GM10248 (cell line): Measurements from ENCODE around the gene SF3B6.
"Not testable (repeated sequence)": the region's sequence is repeated elsewhere in the genome, so short reads cannot be mapped to it uniquely, and the experiment has no call there.

ENCODE experiments used
- CTCF ChIA-PET: fragments of 300-600 bp; sonication (Branson Sonifier 250); formaldehyde crosslinking; extraction: SDS; loops from one replicate; lab custom pipeline; 2021; ENCODE audit warnings: antibody characterized with exemption; lab: Yijun Ruan, JAX
- POLR2A ChIA-PET: fragments of 350-650 bp; sonication (Branson Sonifier 250); formaldehyde crosslinking; extraction: SDS; loops from one replicate; lab custom pipeline; 2020; ENCODE audit warnings: antibody characterized with exemption; lab: Yijun Ruan, JAX
- DNase-seq: peaks from one replicate; pipeline ENCODE4 v3.0.0; 2012; ENCODE audit errors: extremely low spot score
- CTCF ChIP-seq: IDR thresholded peaks from 2 replicates; pipeline ENCODE4 v1.5.1; 2012; ENCODE audit warnings: mild to moderate bottlenecking, low read depth; ENCODE audit errors: extremely low read depth, missing control alignments, control extremely low read depth

Gene SF3B6

GRCh38 chr2:24048769-24049484, 27.2 kb downstream of the SF3B6 start:
- no peak for TF ChIP-seq CTCF
- CTCF ChIA-PET, result interaction anchor here (0.9 to 4.9 kb wide), 3 partner anchors 11 to 18 kb away, joined by 3 to 25 read pairs (median 3); no protein-coding TSS in a partner anchor
- DNase-seq, result no peak
- POLR2A ChIA-PET, result no interaction called here

- CTCF ChIA-PET, result interaction anchor here (1.0 to 1.8 kb wide), 6 partner anchors 12 to 223 kb away, joined by 4 to 9 read pairs (median 6); partner anchors contain the start of genes ATAD2B and TP53I3
Measured at GRCh38 chr2:24047703-24048033, 28.5 kb downstream of the SF3B6 start.

DNA sequence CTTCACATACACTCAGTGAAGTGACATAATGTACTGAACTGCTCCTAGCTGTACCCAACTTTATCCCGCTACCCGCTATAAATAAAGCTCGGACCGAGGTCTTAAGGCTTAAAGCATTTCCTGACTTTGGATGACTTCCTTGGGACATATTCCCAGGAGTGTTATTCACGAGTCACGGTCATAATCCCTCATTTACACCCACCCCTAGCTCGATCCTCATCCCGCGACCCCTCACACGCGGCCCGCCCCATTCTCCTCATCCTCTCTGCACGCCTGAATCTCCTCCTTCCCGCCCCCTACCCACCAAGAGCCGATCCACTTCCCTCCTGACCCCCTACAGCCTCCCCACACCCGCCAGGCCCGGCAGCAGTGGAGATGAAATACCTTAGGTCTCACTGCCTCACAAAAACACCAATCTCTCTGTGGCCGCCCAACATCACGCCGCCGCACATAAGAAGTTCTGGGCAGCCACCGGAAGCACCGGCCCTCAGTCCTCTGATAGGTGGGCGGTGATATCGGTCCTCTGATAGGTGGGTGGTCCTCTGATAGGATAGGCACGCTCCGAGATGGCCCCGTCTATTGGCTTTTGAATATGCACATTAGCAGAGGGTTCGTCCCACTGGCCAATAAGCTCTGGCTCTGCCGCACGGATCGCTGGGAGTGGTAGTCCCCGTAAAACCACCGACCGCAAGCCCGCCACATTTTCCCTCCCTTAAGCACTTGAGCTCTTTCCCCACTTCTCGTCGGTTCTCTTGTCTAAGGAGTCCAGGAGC, 29.0 kb downstream of the SF3B6 start, which contains the start of gene WDCP:
Gene WDCP (minus strand): TSS at position 462 of the 773 bp plus-strand sequence. CDS start 7,897 bp downstream, outside the sequence.
- no peak for TF ChIP-seq CTCF
- CTCF ChIA-PET, result interaction anchor here (1.0 to 1.8 kb wide), 6 partner anchors 12 to 222 kb away, joined by 4 to 9 read pairs (median 6); partner anchors contain the start of genes ATAD2B and TP53I3
- POLR2A ChIA-PET, result interaction anchor here (0.6 to 1.4 kb wide), 5 partner anchors 8 to 120 kb away, joined by 3 to 6 read pairs (median 3); partner anchors contain the start of genes ATAD2B and SF3B6
- DNase-seq, result peak; percentile 93

More at GRCh38 chr2:24047703-24048033, 28.5 kb downstream of the SF3B6 start:
- no peak for TF ChIP-seq CTCF
- no peak for DNase-seq
- POLR2A ChIA-PET, result interaction anchor here (0.6 to 1.4 kb wide), 5 partner anchors 9 to 121 kb away, joined by 3 to 6 read pairs (median 3); partner anchors contain the start of genes ATAD2B and SF3B6

DNA sequence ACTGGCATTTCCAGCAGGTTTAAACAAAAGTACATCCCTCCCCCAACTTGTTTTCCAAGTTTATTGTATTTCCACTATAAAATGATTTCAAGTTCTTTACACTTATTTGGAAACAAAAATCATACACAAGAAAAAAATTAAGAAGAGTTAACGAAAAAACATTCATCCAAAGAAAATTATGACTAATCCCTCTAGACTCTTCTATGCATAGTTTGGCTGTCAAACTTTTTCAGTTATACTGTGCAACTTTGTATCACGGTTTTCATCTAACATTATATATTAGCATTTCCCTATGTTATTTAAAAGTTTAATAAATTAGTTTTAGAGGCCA, 29.6 kb downstream of the SF3B6 start:
- no peak for DNase-seq
- no peak for TF ChIP-seq CTCF
- ChIA-PET POLR2A (interaction anchor here (1.4 kb wide), 1 partner anchor 30 kb away, joined by 6 read pairs; the partner anchor contains the start of gene SF3B6), CTCF (interaction anchor here (1.1 to 1.8 kb wide), 5 partner anchors 13 to 119 kb away, joined by 4 to 9 read pairs (median 6); partner anchors contain the start of genes ATAD2B and TP53I3)

GRCh38 chr2:24045511-24046508, 30.3 kb downstream of the SF3B6 start:
- CTCF ChIA-PET, result interaction anchor here (0.7 to 1.8 kb wide), 2 partner anchors 118 to 119 kb away, joined by 3 to 9 read pairs; partner anchors contain the start of gene ATAD2B
- no peak for TF ChIP-seq CTCF
- no peak for DNase-seq
- POLR2A ChIA-PET, result no interaction called here

DNA sequence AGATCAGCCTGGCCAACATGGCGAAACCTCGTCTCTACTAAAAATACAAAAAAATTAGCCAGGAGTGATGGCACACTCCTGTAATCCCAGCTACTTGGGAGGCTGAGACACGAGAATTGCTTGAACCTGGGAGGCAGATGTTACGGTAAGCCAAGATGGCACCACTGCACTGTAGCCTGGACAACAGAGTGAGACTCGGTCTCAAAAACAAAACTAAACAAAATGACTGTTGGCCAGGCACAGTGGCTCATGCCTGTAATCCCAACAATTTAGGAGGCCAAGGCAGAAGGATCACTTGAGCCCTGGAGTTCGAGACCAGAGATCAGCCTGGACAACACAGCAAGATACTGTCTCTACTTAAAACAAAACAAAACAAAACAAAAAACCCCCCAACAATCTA, 33.0 kb downstream of the SF3B6 start:
- POLR2A ChIA-PET, CTCF ChIA-PET, DNase-seq: not testable (repeated sequence)
